Activated CD8-positive, alpha-beta T cell treated with anti-CD3 and anti-CD28 coated beads for 36 hours (primary cell): ENCODE results near the gene LBX1. TPM values are rescaled to one million over a fixed set of nuclear protein-coding genes. Genes with fewer than 3 reads are reported as not detected.

Experiments
- ATAC-seq: fragments of 200-7000 bp; cut with Tn5 transposase; one replicate; pipeline ENCODE4 v1.10.0; 2021; ENCODE audit warnings: mild to moderate bottlenecking, moderate library complexity
- CTCF ChIA-PET: fragments of 350-600 bp; sonication (Branson Sonifier 250); formaldehyde crosslinking; loops from one replicate; lab custom pipeline; 2021; ENCODE audit warnings: antibody characterized with exemption; lab: Charles Lee
- POLR2A ChIA-PET: fragments of 350-600 bp; sonication (Branson Sonifier 250); formaldehyde crosslinking; loops from one replicate; lab custom pipeline; 2021; ENCODE audit warnings: antibody characterized with exemption; lab: Charles Lee
- DNase-seq: peaks from one replicate; pipeline ENCODE4 v3.0.0-alpha.2; 2020
- H3K27ac Mint-ChIP-seq: one replicate; pipeline ENCODE4 v1.8.0; 2021; ENCODE audit warnings: mild to moderate bottlenecking, mixed read lengths
- H3K27me3 Mint-ChIP-seq: one replicate; pipeline ENCODE4 v1.8.0; 2021; ENCODE audit warnings: mixed read lengths
- H3K36me3 Mint-ChIP-seq: one replicate; pipeline ENCODE4 v1.8.0; 2021; ENCODE audit warnings: low read depth, mixed read lengths
- H3K4me1 Mint-ChIP-seq: one replicate; pipeline ENCODE4 v1.8.0; 2021; ENCODE audit warnings: low read depth, mixed read lengths
- H3K4me3 Mint-ChIP-seq: one replicate; pipeline ENCODE4 v1.8.0; 2021; ENCODE audit warnings: mild to moderate bottlenecking, moderate library complexity, mixed read lengths
- H3K9me3 Mint-ChIP-seq: one replicate; pipeline ENCODE4 v1.8.0; 2021; ENCODE audit warnings: mixed read lengths
- CTCF ChIP-seq: fragments of 200-600 bp; IDR thresholded peaks from one replicate; pipeline ENCODE4 v1.8.0; 2022; ENCODE audit warnings: antibody characterized with exemption, mild to moderate bottlenecking
- intact Hi-C: fragments of 100-400 bp; cut with micrococcal nuclease; formaldehyde crosslinking; loops from one replicate; pipeline ENCODE4 v1.10.0; 2022
- total RNA-seq, 2 experiments: library from RNA; stranded (reverse); gene quantifications; one replicate each; pipeline ENCODE4 v1.2.3, GENCODE V29; 2021

Gene LBX1
- total RNA-seq, 2 experiments from 2014 or later = not detected

GRCh38 chr10:101224910-101225823, 4.1 kb downstream of the LBX1 start:
- no peak overlapping the region for H3K4me3 Mint-ChIP-seq
- CTCF ChIA-PET = interaction anchor here (10.3 kb wide), 1 partner anchor 10 kb away, joined by 75 read pairs; no protein-coding TSS in a partner anchor
- H3K27me3 Mint-ChIP-seq = peaks cover 77% of the 10 kb centered on the region
- ATAC-seq (no peak), DNase-seq (no peak)
- no peaks in the 10 kb centered on the region for H3K9me3 Mint-ChIP-seq
- peak; percentile 26 for TF ChIP-seq CTCF
- H3K36me3 Mint-ChIP-seq = no peaks in the 10 kb centered on the region
- no peak overlapping the region for H3K27ac Mint-ChIP-seq
- POLR2A ChIA-PET = no interaction called here
- peaks cover 39% of the 10 kb centered on the region for H3K4me1 Mint-ChIP-seq
- intact Hi-C loops = no loop called here

- no peaks in the 10 kb centered on the region for H3K9me3 Mint-ChIP-seq
- CTCF ChIA-PET = interaction anchor here (1.2 to 2.4 kb wide), 5 partner anchors 10 to 243 kb away, joined by 3 to 34 read pairs (median 5); no protein-coding TSS in a partner anchor
- H3K4me1 Mint-ChIP-seq = peaks cover 39% of the 10 kb centered on the region
- TF ChIP-seq CTCF = no peak
- H3K27ac Mint-ChIP-seq = no peak overlapping the region
- no peak for DNase-seq
- POLR2A ChIA-PET = no interaction called here
- intact Hi-C loops = no loop called here
- ATAC-seq = no peak
- peaks cover 83% of the 10 kb centered on the region for H3K27me3 Mint-ChIP-seq
- no peak overlapping the region for H3K4me3 Mint-ChIP-seq
- H3K36me3 Mint-ChIP-seq = no peaks in the 10 kb centered on the region
Measured at GRCh38 chr10:101224060-101224909, 5.0 kb downstream of the LBX1 start.

GRCh38 chr10:101223274-101224059, 5.8 kb downstream of the LBX1 start:
- DNase-seq (no peak), ATAC-seq (no peak)
- intact Hi-C loops = no loop called here
- Mint-ChIP-seq H3K27me3 (peaks cover 87% of the 10 kb centered on the region), H3K36me3 (no peaks in the 10 kb centered on the region), H3K4me3 (peak overlapping the region; percentile 8), H3K27ac (no peak overlapping the region), H3K4me1 (peaks cover 37% of the 10 kb centered on the region), H3K9me3 (no peaks in the 10 kb centered on the region)
- ChIA-PET CTCF (interaction anchor here (0.7 to 2.4 kb wide), 7 partner anchors 9 to 244 kb away, joined by 3 to 34 read pairs (median 4); no protein-coding TSS in a partner anchor), POLR2A (no interaction called here)
- no peak for TF ChIP-seq CTCF

GRCh38 chr10:101222683-101223273, 6.5 kb downstream of the LBX1 start:
- no peak for TF ChIP-seq CTCF
- CTCF ChIA-PET = interaction anchor here (0.7 to 2.4 kb wide), 6 partner anchors 9 to 244 kb away, joined by 3 to 34 read pairs (median 4); no protein-coding TSS in a partner anchor
- Mint-ChIP-seq H3K27me3 (peaks cover 87% of the 10 kb centered on the region), H3K27ac (no peak overlapping the region), H3K4me1 (peaks cover 37% of the 10 kb centered on the region), H3K4me3 (peak overlapping the region; percentile 8), H3K36me3 (no peaks in the 10 kb centered on the region), H3K9me3 (no peaks in the 10 kb centered on the region)
- intact Hi-C loops = no loop called here
- DNase-seq (no peak), ATAC-seq (no peak)
- POLR2A ChIA-PET = no interaction called here
